CD14-positive monocyte (primary cell): ENCODE measurements around the gene PXDN. TPM values are rescaled to one million over a fixed set of nuclear protein-coding genes. Genes with fewer than 3 reads are reported as not detected.
A peak's percentile ranks its signal among the peaks of the same experiment; 100 is the strongest.

ENCODE experiments used
- DNase-seq, 3 donors: peaks; one replicate each; pipeline ENCODE4 v3.0.0-alpha.2; 2011 to 2022
- H2AFZ ChIP-seq: 2 replicates; pipeline ENCODE4 v1.6.0; 2012; ENCODE audit warnings: mild to moderate bottlenecking, low read depth, low read length, inconsistent platforms; ENCODE audit not compliant: insufficient read depth, poor library complexity, severe bottlenecking
- H3K27ac ChIP-seq, 2 donors: 1 replicate in 1 of 2; 2 replicates in 1 of 2; pipeline ENCODE4 v1.5.1; 2012 to 2013; ENCODE audit warnings: low read length in 2 of 2, control low read depth in 1 of 2, inconsistent platforms in 1 of 2, low read depth in 1 of 2, mild to moderate bottlenecking in 1 of 2
- H3K27me3 ChIP-seq, 2 donors: one replicate each; pipeline versions ENCODE4 v1.6.0 to v1.6.1; 2011 to 2013; ENCODE audit warnings: low read length in 2 of 2; ENCODE audit not compliant: control insufficient read depth in 2 of 2, insufficient read depth in 2 of 2
- H3K36me3 ChIP-seq, 2 donors: replicated peaks in 1 of 2; 1 replicate in 1 of 2; 2 replicates in 1 of 2; pipeline versions ENCODE4 v1.5.1 to v1.6.1; 2012 to 2013; ENCODE audit warnings: low read length in 2 of 2, control low read depth in 1 of 2, inconsistent platforms in 1 of 2, mild to moderate bottlenecking in 1 of 2; ENCODE audit not compliant: insufficient read depth in 2 of 2, control insufficient read depth in 1 of 2
- H3K4me1 ChIP-seq, 2 donors: 1 replicate in 1 of 2; 2 replicates in 1 of 2; pipeline versions ENCODE4 v1.5.1 to v1.6.1; 2012 to 2013; ENCODE audit warnings: low read length in 2 of 2, control low read depth in 1 of 2, inconsistent platforms in 1 of 2, mild to moderate bottlenecking in 1 of 2, moderate library complexity in 1 of 2; ENCODE audit not compliant: insufficient read depth in 2 of 2, control insufficient read depth in 1 of 2
- H3K4me2 ChIP-seq: replicated peaks from 2 replicates; pipeline ENCODE3; 2012; ENCODE audit warnings: low read length, moderate library complexity, mild to moderate bottlenecking; ENCODE audit not compliant: poor library complexity, severe bottlenecking; ENCODE audit errors: extremely low read depth
- H3K4me3 ChIP-seq, 3 experiments: fragments of 200-600 bp in 1 of 3; sonication (generic) in 1 of 3; replicated peaks in 1 of 3; 1 replicate in 2 of 3; 2 replicates in 1 of 3; pipeline ENCODE4 v1.5.1; 2011 to 2013; ENCODE audit warnings: low read length in 3 of 3, mild to moderate bottlenecking in 3 of 3, control low read depth in 2 of 3, low read depth in 2 of 3, inconsistent platforms in 1 of 3, moderate library complexity in 1 of 3
- H3K79me2 ChIP-seq: 2 replicates; pipeline ENCODE4 v1.6.0; 2012; ENCODE audit warnings: mild to moderate bottlenecking, control low read depth, inconsistent platforms, low read length, moderate library complexity; ENCODE audit not compliant: insufficient read depth
- H3K9ac ChIP-seq: 2 replicates; pipeline ENCODE4 v1.6.0; 2017; ENCODE audit warnings: low read length, mild to moderate bottlenecking; ENCODE audit not compliant: insufficient read depth, poor library complexity, severe bottlenecking
- H3K9me3 ChIP-seq, 2 donors: replicated peaks in 1 of 2; 1 replicate in 1 of 2; 2 replicates in 1 of 2; pipeline versions ENCODE4 v1.5.1 to v1.6.1; 2012 to 2013; ENCODE audit warnings: low read length in 2 of 2, control low read depth in 1 of 2; ENCODE audit not compliant: control insufficient read depth in 1 of 2, insufficient read depth in 1 of 2
- H4K20me1 ChIP-seq: 2 replicates; pipeline ENCODE4 v1.6.0; 2012; ENCODE audit warnings: mild to moderate bottlenecking, low read length, control low read depth, moderate library complexity; ENCODE audit not compliant: insufficient read depth
- H3K27ac Mint-ChIP-seq, 7 donors: one replicate each; pipeline ENCODE4 v1.8.0; 2020; ENCODE audit warnings: mild to moderate bottlenecking in 7 of 7, mixed read lengths in 7 of 7, moderate library complexity in 6 of 7, inconsistent platforms in 2 of 7
- H3K27me3 Mint-ChIP-seq, 3 donors: one replicate each; pipeline ENCODE4 v1.8.0; 2021 to 2022; ENCODE audit warnings: low read depth in 3 of 3, mild to moderate bottlenecking in 3 of 3, mixed read lengths in 3 of 3, moderate library complexity in 3 of 3, inconsistent platforms in 1 of 3
- H3K36me3 Mint-ChIP-seq, 2 donors: one replicate each; pipeline ENCODE4 v1.8.0; 2020; ENCODE audit warnings: mixed read lengths in 2 of 2, inconsistent platforms in 1 of 2, mild to moderate bottlenecking in 1 of 2
- H3K4me1 Mint-ChIP-seq: one replicate; pipeline ENCODE4 v1.8.0; 2020; ENCODE audit warnings: mild to moderate bottlenecking, mixed read lengths
- H3K4me3 Mint-ChIP-seq, 2 donors: one replicate each; pipeline ENCODE4 v1.8.0; 2020; ENCODE audit warnings: mild to moderate bottlenecking in 2 of 2, mixed read lengths in 2 of 2, moderate library complexity in 1 of 2
- H3K9me3 Mint-ChIP-seq, 7 donors: one replicate each; pipeline ENCODE4 v1.8.0; 2020 to 2022; ENCODE audit warnings: mixed read lengths in 7 of 7, mild to moderate bottlenecking in 6 of 7, moderate library complexity in 6 of 7, inconsistent platforms in 2 of 7
- WGBS: methylation state at CpG from one replicate; pipeline ENCODE4 v1.1.5; 2013; ENCODE audit warnings: missing lambda C conversion rate; ENCODE audit not compliant: insufficient coverage; 5-methylcytosine and 5-hydroxymethylcytosine counted together
- intact Hi-C, 2 donors: fragments of 100-400 bp; cut with micrococcal nuclease; formaldehyde crosslinking; loops; one replicate each; pipeline versions ENCODE4 v1.15.0 to v1.15.1; 2023
- polyA plus RNA-seq, 3 donors: library from polyadenylated mRNA; depleted of rRNA in 1 of 3; unstranded in 2 of 3; stranded (reverse) in 1 of 3; fragments of 300-500 nt in 2 of 3; fragments of >200 nt in 1 of 3; fragmentation: Illumina TruSeq in 2 of 3; gene quantifications; 1 replicate in 2 of 3; 2 replicates in 1 of 3; pipeline ENCODE4 v1.2.3, GENCODE V29; 2012 to 2021
- TF ChIP-seq, protein P1 (sequence below): fragments of 200-600 bp; IDR thresholded peaks from one replicate; pipeline ENCODE4 v1.8.0; 2022; ENCODE audit warnings: antibody characterized with exemption, mild to moderate bottlenecking

PXDN gene
- polyA plus RNA-seq, 3 donors, result not detected

DNA sequence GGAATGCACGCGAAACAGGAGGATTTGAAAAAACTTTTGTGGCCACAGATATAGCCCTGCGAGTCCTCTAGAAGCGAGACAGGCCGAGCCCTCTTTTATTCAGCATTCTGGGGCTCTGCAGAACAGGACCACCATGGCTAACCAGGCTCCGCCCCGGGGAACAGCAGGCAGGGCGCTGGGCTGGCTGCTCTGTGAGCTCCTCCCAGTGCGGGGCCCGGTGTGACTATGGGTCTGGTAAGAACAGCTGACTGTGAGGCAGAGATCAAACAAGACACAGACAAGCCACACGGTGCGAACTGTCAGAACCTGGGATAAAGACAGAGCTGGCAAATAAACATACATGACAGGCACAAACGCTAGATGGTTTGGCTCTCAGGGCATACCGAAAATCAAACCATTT is 15.5 kb downstream of the PXDN start:
- Histone ChIP-seq H3K27me3 (no peaks in the 10 kb centered on the region), H3K4me3 (no peak overlapping the region), H3K4me2 (no peak overlapping the region), H3K4me1 (no peaks in the 10 kb centered on the region), H4K20me1 (no peaks in the 10 kb centered on the region), H3K9ac (no peak overlapping the region), H3K27ac (no peak overlapping the region), H3K36me3 (no peaks in the 10 kb centered on the region), H3K79me2 (no peaks in the 10 kb centered on the region), H3K9me3 (no peaks in the 10 kb centered on the region), H2AFZ (no peak overlapping the region)
- intact Hi-C loops, result no loop called here
- TF ChIP-seq, protein P1, sequence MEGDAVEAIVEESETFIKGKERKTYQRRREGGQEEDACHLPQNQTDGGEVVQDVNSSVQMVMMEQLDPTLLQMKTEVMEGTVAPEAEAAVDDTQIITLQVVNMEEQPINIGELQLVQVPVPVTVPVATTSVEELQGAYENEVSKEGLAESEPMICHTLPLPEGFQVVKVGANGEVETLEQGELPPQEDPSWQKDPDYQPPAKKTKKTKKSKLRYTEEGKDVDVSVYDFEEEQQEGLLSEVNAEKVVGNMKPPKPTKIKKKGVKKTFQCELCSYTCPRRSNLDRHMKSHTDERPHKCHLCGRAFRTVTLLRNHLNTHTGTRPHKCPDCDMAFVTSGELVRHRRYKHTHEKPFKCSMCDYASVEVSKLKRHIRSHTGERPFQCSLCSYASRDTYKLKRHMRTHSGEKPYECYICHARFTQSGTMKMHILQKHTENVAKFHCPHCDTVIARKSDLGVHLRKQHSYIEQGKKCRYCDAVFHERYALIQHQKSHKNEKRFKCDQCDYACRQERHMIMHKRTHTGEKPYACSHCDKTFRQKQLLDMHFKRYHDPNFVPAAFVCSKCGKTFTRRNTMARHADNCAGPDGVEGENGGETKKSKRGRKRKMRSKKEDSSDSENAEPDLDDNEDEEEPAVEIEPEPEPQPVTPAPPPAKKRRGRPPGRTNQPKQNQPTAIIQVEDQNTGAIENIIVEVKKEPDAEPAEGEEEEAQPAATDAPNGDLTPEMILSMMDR, result no peak
- Mint-ChIP-seq H3K4me3 (no peak overlapping the region), H3K9me3 (peaks cover 0 to 11% (median 1%) of the 10 kb centered on the region in 7 donors), H3K27me3 (peaks cover 0 to 2% (median 1%) of the 10 kb centered on the region in 3 donors), H3K36me3 (no peaks in the 10 kb centered on the region), H3K27ac (no peak overlapping the region), H3K4me1 (no peaks in the 10 kb centered on the region)
- 86% methylated on average over 14 of the region's 14 CpGs for WGBS
- no peak for DNase-seq

DNA sequence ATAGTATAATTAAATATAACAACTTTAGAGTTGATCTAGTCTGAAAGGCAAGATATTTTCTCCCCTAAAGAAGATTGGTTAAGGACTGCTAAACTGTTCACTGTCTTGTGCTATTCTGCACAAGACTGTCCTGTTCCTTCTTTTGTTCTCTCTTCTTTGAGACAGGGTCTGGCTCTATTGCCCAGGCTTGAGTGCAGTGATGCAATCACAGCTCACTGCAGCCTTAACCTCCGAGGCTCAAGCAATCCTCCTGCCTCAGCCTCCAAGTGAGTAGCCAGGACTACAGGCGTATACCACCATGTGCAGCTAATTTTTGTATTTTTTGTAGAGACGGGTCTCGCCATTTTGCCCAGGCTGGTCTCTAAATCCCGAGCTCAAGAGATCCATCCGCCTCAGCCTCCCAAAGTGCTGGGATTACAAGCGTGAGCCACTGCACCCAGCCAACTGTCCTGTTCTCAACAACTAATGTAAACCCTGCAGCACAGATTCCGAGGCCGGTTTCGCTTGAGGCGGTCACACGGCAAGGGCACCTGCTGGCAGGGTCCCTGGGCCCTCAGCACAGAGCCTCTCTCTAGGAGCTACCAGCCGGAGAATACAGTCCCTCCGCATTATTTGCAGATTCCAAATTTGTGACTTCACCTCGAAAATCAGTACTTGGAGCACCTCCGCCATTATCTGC is 16.4 kb downstream of the PXDN start:
- Histone ChIP-seq H3K4me1 (no peaks in the 10 kb centered on the region), H2AFZ (no peak overlapping the region), H3K4me3 (no peak overlapping the region), H3K36me3 (no peaks in the 10 kb centered on the region), H3K9me3 (no peaks in the 10 kb centered on the region), H3K79me2 (no peaks in the 10 kb centered on the region), H4K20me1 (no peaks in the 10 kb centered on the region), H3K27ac (no peak overlapping the region), H3K9ac (no peak overlapping the region), H3K4me2 (no peak overlapping the region), H3K27me3 (no peaks in the 10 kb centered on the region)
- WGBS, result 93% methylated on average over 16 of the region's 16 CpGs
- Mint-ChIP-seq H3K36me3 (no peaks in the 10 kb centered on the region), H3K27ac (peak overlapping the region in 1 of 7 donors; percentile 21), H3K4me3 (no peak overlapping the region), H3K9me3 (peaks cover 0 to 8% (median 0%) of the 10 kb centered on the region in 7 donors), H3K4me1 (no peaks in the 10 kb centered on the region), H3K27me3 (peaks cover 0 to 2% (median 0%) of the 10 kb centered on the region in 3 donors)
- intact Hi-C loops, result no loop called here
- TF ChIP-seq, protein P1, result no peak
- DNase-seq, result no peak
